Measurements from ENCODE around the gene PRND.
"Not testable (repeated sequence)": the region's sequence is repeated elsewhere in the genome, so short reads cannot be mapped to it uniquely, and the experiment has no call there.

The PRND gene

DNA sequence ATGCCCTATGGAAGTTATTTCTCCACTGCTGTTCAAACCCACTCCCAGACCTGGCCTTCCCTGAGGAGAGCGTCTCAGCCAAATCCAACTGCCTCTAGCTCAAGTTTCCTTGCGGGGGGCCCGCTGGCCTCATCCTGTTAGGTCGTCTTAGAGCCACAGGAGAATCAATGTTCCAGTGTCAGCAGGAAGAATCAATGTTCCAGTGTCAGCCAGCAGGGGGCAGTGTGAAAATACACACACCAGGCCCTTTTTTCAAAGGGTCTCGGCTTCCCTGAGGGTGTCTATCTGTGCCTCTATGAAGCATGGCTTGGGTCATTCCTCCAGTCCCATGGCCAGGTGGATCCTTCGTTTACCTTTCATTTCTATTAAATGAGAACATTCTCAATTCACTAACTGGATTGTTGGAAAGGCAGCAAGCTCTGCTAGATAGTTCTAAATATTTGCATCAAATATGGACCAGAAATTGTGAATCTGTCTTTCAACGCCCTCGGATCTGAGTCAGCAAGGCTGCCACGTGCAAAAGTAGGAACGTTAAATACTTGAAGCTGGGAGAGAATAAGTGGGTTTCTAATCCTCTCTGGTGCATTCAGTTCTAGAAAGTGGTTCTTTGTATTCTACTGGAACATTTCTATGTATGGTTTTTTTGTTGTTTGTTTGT is 19.2 kb downstream of the PRND start:
- DNase-seq: peak; percentile 22

DNA sequence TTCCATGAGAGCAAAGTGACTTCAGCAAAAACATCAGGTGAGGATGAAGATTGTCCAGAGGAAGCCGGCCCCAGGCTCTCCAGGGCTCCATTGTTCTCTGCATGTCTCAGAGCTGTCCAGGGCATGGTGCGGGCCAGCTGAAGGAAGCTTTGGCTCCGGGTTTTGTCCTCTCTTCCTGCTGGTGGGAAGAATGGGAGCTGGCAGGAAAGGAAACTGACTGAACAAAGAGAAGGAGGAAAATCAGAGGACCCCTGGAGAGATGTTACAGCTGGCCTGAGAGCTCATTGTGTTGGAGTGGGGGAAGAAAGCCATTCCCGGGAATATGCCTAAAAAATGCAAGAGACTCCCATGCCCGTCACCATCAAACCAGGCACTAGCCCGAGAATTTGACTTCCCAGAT is 27.1 kb downstream of the PRND start:
- DNase-seq: no peak

DNA sequence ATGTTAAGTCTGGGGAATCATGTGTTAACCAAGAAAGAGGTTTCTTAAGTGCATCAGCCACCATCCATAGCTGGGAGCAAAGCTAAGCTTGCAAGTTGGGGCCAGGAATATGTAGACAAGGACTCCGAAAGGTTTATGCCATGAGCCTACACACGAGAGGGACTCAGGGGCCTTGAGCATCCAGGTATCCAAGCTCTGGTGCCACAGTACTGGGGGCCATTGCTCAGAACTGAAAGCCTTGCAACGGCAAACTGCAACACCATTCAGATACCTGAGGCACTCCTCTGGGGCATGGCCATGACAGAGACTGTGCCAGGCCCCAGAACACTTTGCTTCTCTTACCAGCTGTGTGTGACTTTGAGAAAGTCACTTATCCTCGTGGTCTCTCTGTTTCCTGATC is 27.6 kb downstream of the PRND start:
- no peak for DNase-seq

DNA sequence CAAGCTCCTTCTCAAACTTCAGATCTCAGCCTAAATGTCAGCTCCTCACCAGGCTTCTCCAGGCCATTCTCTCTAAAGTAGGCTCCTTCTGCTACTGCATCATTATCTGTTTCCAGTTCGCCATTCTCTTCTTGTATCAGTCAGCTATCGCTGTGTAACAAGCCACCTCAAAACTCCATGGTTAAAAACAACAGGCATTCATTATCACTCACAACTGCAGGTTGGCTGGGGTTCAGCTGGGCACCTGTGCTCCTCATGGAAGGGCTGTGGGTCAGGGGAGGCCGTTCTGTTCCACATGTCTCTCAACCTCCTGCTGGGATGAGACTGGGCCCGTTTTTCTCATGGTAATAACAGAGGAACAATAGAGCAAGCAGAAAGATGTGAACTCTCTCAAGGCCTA is 28.7 kb downstream of the PRND start:
- no peak for DNase-seq

DNA sequence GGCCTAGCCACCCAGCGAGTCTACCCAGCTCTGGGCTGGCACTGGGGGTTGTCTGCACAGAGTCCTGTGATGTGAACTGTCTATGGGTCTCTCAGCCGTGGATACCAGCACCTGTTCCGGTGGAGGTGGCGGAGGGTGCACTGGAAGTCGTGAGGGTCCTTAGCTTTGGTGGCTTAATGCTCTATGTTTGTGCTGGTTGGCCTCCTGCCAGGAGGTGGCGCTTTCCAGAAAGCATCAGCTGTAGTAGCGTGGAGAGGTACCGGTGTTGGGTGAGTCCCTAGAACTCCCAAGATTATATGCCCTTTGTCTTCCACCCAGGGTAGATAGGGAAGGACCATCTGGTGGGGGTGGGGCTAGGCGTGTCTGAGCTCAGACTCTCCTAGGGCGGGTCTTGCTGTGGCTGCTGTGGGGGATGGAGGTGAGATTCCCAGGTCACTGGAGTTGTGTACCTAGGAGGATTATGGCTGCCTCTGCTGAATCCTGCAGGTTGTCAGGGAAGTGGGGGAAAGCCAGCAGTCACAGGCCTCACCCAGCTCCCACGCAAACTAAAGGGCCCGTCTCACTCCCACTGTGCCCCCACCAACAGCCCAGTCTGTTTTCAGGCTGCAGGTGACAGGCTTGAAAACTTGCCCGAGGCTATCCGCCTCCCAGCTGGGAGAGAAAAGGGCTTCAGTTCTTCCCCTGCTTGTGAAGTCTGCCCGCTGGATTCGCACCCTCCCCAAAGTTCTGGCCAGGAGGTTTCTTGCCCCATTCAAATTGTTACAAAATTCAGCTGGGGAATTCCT is 37.6 kb downstream of the PRND start:
- DNase-seq: peak; percentile 15

DNA sequence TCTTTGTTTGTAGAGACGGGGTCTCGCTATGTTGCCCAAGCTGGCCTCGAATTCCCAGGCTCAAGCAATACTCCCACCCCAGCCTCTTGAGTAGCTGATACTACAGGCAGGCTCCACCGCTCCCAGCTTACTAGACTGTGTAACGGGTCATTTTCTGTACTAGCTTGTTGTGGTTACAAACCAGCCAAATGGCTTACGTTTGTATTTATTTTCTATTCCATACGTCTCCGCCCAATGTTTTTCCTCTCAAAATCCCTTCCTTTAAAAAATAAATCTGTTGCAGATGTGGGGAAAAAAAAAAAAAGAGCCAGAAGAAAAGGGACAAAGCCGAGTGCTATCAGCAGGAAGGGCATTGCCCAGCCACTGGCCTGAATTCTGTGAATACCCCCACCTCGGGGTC is 41.6 kb downstream of the PRND start:
- no peak for DNase-seq

DNA sequence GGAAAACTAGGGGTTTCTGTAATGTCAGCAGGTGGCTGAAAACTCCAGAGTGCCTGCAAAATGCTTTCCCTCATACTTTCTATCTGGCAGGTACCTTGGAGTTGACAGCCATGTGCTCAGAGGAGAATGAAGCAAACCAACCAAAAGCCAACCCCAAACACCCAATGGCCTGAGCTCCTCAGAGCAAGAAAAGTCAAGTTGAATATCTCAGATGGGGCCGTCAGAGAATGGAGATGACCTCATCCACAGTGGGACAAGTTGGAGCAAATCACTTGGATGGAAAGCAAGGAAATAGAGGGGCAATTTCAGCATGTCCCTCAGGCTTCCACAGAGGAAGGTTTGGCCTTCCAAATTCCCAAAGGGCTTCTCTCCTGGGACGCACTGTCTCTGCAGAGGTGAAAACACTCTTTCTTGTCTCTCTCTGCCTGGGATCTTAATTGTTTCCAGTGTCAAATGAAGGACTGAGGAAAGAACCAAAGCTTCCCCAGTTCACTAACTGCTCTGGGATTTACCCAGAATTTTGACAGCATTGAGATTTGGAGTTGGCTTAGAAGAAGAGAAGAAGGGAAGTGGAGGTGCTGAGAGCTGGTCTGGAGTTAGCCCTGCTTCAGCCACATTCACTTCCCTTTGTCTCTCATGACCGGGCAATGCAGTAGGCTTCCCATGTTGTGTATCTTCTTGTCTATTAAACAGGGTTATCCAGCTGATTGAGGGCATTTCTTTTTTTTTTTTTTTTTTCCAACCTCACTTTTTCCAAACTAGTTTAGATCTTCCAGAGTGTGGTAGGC is 42.2 kb downstream of the PRND start:
- DNase-seq: no peak

DNA sequence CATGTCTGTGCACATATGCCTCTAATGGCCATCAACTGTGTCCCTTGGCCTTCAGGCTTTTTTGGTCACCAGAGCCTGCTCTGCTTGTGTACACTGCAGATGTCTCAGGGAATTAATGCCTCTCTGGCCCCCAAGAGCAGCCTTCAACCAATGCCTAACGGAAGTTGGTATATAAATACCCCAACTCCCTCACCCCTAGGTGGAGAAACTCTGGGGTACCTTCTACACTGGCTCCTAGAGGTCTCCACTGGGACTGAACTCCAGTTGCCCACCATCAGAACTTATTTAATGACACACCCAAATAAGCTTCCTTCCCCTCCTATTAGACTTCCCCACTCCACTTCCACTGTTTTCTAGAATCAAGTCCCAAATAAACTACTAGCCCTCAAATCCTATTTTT is 43.1 kb downstream of the PRND start:
- no peak for DNase-seq

DNA sequence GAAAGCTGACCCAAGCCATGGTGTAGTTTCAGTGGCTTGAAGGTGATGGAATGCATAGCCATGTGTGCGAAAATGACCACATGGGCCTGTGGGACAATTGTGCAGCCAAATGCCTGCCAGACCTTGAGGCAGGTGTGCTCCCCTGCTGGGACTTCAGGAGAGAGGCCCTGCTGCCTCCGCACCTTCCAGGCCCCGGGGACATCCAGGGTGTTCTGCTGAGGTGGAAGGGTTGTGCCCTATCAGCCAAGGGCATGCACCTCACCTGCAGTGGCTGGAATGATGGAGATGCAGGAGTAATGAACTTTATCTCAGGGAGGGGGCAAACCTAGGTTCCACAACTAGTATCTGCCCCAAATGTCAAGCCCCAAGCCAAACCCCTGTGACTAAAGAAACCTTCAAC is 44.0 kb downstream of the PRND start:
- DNase-seq: no peak

DNA sequence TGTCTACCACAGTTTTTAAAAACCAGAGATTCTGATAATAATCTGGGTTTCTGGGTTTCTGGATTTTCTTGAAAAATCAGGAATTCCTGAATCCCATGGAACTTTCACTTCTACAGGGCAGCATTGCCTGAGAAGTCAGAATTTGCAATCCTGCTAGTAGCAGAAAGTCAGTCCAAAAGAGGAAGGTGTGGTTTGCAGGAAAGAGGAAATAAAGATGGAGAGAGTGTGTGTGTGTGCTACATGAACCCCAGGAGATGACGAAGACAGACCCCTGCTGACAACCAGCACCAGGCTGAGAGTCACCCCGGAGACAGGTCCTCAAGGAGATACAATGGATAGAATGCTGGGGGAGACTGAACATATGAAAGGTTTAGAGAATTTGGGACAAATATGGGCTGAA is 44.9 kb downstream of the PRND start:
- no peak for DNase-seq

DNA sequence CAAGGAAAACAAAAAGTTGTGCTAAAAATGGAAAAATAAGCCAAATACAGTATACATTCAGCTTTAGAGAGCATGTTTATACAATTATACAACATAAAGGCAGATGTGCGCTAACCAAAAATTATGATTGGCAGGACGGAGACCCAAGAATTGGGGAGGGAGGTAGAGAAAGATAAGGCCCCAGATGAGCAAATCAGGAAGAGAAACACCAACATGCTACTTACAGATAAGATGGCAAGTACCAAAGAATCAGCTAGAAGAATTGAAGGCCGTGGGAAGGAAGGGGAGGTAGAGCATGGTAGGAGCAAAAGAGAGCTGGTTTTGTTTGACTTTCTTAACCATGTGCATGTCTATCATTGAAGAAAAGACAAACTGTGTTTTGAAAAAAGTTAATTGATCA is 45.4 kb downstream of the PRND start:
- DNase-seq: no peak

DNA sequence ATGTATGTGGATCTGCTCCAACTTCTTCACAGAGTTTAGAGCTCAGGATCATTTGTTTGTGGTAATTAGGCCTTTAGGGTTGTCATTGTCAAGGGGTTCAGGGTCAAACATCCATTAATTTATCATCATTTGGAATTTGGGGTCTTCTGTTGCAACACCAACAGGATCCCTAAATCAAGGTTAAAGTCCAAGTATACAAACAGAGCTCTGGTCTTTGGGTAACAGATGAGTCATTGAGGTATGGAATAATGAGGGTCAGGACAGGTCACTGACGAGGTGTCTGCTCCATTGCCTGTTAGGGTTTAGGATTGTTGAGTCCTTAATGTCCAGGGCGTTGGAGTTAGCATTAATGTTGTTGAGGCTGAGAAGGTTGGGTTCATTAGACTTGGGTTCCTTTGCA is 47.6 kb downstream of the PRND start:
- no peak for DNase-seq

DNA sequence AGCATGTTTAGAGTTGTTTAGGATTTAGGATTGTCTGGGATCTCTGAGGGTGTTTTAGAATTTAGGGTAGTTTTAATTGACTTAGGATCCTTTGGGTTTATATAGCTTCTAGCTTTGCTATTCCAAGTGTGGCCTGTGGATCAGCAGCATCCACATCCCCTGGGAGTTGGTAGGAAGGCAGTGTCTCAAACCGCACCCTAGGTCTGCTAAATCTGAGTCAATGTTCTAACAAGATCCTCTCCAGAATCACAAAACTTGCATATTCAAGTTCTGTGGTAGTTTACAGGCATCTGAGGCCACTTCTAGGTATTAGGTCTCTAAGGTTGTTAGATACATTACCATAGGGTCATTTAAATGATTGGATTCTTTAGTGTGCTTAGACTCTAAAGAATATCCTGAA is 48.3 kb downstream of the PRND start:
- no peak for DNase-seq

DNA sequence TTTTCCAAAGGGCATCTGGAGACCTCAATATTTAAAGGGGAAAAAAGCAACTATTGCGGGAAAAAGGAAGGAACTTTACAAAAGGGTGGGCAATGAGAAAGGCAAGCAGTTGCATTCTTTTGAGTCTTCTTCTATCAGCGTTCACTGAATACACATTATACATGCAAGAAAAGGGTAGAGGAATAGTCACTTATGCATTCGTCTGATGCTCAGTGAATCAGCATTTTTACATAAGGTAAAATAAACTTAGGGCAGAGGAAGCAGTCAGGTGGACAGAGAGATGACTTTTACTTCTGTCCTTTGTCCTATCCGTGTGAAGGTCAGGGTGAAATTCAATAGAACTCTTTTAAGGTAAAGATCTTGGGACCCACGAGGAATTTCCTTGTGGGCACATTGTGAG is 49.3 kb downstream of the PRND start:
- no peak for DNase-seq

DNA sequence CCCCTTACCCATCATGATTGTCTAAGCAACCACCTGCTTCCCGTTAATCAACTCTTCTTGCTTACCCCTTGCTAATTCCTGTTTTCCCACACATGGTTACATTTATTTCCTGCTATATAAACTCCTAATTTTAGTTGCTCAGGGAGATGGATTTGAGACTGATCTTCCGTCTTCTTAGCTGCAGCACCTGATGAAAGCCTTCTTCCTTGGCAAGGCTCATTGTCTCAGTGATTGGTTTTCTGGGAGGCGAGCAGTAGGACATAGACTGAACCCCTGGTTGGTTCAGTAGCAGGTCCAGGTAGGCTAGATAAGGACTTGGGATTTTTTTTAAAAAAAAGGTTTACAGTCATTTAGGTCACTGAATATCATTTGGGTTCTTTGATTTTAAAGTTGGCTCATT is 50.4 kb downstream of the PRND start:
- no peak for DNase-seq

DNA sequence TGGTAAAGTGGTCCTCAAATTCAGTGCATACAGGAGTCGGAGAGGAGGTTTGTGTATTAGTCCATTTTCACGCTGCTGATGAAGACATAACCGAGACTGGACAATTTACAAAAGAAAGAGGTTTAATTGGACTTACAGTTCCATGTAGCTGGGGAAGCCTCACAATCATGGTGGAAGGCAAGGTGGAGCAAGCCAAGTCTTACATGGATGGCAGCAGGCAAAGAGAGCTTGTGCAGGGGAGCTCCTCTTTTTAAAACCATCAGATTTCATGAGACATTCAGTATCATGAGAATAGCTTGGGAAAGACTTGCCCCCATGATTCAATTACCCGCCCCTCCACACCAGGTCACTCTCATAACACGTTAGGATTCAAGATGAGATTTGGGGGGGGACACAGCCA is 51.3 kb downstream of the PRND start:
- DNase-seq: not testable (repeated sequence)

DNA sequence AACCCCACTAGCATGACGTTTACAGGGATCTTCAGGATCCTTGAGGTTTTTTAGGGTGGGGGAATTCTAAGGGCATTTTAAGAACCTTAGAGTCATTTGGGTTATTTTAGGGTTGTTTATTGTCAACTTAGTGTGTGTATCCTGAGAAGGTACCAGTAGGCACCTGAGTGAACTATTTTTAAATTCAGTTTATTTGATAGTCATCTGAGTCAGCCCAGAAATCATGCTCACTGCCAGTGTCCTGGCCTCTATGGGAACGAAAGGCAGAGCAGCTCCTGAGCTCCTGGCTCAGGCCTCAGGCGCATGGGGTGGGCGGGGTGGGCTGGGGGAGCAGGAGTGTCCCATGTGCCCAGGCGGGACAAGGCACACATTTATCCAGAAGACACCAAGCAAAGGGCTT is 52.0 kb downstream of the PRND start:
- DNase-seq: no peak

DNA sequence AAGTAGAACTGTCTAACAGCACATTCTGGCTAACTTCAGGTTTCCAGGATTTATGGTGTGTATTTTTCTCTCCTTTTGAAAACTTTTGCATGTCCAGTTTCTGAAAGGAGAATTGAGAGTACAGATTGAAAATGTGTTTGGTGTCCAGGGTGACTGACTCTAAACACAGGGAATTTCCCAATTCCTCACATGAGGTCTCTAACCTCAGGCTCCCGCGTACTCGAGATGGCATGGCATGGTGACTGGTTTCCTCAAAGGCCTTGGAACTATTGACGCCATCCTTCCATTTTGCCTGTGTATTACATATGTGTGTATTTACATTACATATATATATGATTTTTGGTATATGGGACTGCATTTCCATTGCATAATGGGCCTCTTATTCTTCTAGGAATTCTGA is 52.5 kb downstream of the PRND start:
- DNase-seq: no peak

DNA sequence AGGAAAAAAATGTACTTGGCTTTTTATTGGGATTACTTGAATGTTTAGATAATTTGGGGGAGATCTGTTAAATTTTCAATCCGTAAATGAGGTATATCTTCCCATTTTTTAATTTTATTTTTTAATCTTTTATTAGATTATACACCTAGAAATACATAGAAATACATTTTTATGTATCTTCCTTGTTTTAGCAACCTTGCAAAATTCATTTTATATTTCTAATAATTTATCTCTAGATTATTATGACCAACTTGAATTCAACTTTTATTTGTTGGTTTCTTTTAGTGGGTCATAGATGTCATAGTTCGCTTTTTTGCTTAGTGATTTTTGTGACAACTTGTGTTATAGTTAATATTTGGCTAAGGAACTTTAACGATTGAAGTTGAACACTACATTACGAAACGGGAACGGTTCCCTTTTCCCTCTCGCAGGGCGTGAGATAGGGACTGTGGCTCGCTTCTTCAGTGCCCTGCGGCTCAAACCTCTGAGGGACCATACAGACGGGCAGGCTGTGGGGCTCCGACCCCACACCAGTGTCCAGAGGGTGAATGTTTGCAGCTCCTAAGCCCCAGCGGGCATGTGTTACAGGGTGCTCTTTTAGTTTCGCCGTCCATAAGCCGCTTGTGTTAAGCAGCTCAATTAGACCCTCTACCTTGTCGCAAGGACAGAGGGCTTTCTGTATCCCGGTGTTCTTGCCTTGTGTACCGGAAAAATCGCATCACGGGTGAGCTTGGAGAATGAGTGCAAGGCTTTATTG is 53.8 kb downstream of the PRND start:
- DNase-seq: no peak

DNA sequence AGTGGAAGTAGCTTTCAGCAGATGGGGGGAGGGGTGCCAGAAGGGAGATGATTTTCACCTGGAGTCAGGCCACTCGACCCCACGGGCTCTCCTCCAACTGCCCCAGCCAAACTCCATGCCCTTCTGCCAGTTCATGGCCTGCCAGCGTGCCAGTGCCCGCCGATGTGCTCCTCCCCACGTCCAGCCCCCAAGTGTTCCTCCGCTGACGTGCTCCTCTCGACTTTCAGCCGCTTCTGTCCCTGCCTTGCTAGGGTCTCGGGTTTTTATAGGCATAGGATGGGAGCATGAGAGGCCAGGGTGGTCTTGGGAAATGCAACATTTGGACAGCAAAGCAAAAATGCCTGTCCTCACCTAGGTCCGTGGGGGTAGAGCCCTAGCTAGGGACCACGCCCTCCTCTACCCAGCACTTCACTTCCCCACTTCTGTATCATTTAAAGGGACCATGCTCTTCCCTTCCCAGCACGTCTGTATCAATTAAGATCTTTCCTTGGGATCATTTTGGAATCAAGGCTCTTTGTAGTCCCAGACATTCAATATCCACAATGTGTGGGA is 54.4 kb downstream of the PRND start:
- no peak for DNase-seq
